HL-60 (cell line): ENCODE data around the gene USP10.

Experiments
- DNase-seq, 2 experiments: peaks; one replicate each; pipeline ENCODE4 v3.0.0-alpha.2; 2010 to 2020; ENCODE audit warnings: low read depth in 1 of 2, low spot score in 1 of 2
- H3K27ac ChIP-seq: fragments of 250-450 bp; sonication (Bioruptor Pico); replicated peaks from 2 replicates; pipeline ENCODE4 v1.5.1; 2020; ENCODE audit warnings: mild to moderate bottlenecking, moderate library complexity
- H3K27me3 ChIP-seq: fragments of 250-450 bp; sonication (Bioruptor Pico); 2 replicates; pipeline ENCODE4 v1.5.1; 2021; ENCODE audit warnings: mild to moderate bottlenecking, moderate library complexity; ENCODE audit not compliant: insufficient read depth, poor library complexity, severe bottlenecking
- H3K4me3 ChIP-seq: replicated peaks from 2 replicates; pipeline ENCODE4 v1.5.1; 2011; ENCODE audit warnings: mild to moderate bottlenecking, control low read depth, low read length; ENCODE audit not compliant: insufficient read depth
- GABPA ChIP-seq: IDR thresholded peaks from 2 replicates; pipeline ENCODE4 v1.6.1; 2012; ENCODE audit warnings: low read depth
- POLR2AphosphoS5 ChIP-seq: IDR thresholded peaks from 2 replicates; pipeline ENCODE4 v1.6.1; 2012; ENCODE audit warnings: low read depth
- SPI1 ChIP-seq: IDR thresholded peaks from 2 replicates; pipeline ENCODE4 v1.6.1; 2012; ENCODE audit warnings: low read depth, mild to moderate bottlenecking, borderline replicate concordance
- TF ChIP-seq, protein P1 (sequence below): IDR thresholded peaks from 2 replicates; pipeline ENCODE4 v1.6.1; 2012; ENCODE audit warnings: low read depth; ENCODE audit not compliant: insufficient replicate concordance
- TF ChIP-seq, protein P2 (sequence below): IDR thresholded peaks from one replicate; pipeline ENCODE4 v1.5.1; 2011; ENCODE audit warnings: low read length, control low read depth, inconsistent platforms; ENCODE audit not compliant: insufficient read depth

Gene USP10

DNA sequence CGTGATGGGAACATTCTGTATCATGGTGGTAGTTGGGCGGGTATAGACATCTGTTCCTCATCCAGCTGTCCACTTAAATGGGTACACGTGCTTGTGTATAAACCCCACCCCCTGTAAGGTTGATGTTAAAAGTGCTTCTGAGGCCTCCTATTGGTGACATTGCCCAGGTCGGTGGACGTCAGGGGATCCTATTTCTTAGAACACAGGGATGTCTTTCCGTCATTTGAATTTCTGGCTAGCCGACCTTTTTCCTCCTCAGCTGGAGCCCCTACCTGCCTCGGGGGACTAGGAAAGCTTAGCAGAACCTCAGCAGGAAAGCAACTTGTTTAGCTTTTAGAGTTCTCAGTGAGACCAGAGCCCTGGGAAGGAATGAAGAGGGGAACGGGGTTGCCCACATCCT, 103.3 kb downstream of the USP10 start:
- H3K27ac ChIP-seq: no peak overlapping the region
- H3K4me3 ChIP-seq: no peak overlapping the region
- TF ChIP-seq POLR2AphosphoS5 (no peak), SPI1 (no peak), GABPA (no peak)
- TF ChIP-seq, protein P1, sequence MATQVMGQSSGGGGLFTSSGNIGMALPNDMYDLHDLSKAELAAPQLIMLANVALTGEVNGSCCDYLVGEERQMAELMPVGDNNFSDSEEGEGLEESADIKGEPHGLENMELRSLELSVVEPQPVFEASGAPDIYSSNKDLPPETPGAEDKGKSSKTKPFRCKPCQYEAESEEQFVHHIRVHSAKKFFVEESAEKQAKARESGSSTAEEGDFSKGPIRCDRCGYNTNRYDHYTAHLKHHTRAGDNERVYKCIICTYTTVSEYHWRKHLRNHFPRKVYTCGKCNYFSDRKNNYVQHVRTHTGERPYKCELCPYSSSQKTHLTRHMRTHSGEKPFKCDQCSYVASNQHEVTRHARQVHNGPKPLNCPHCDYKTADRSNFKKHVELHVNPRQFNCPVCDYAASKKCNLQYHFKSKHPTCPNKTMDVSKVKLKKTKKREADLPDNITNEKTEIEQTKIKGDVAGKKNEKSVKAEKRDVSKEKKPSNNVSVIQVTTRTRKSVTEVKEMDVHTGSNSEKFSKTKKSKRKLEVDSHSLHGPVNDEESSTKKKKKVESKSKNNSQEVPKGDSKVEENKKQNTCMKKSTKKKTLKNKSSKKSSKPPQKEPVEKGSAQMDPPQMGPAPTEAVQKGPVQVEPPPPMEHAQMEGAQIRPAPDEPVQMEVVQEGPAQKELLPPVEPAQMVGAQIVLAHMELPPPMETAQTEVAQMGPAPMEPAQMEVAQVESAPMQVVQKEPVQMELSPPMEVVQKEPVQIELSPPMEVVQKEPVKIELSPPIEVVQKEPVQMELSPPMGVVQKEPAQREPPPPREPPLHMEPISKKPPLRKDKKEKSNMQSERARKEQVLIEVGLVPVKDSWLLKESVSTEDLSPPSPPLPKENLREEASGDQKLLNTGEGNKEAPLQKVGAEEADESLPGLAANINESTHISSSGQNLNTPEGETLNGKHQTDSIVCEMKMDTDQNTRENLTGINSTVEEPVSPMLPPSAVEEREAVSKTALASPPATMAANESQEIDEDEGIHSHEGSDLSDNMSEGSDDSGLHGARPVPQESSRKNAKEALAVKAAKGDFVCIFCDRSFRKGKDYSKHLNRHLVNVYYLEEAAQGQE: no peak
- TF ChIP-seq, protein P2, sequence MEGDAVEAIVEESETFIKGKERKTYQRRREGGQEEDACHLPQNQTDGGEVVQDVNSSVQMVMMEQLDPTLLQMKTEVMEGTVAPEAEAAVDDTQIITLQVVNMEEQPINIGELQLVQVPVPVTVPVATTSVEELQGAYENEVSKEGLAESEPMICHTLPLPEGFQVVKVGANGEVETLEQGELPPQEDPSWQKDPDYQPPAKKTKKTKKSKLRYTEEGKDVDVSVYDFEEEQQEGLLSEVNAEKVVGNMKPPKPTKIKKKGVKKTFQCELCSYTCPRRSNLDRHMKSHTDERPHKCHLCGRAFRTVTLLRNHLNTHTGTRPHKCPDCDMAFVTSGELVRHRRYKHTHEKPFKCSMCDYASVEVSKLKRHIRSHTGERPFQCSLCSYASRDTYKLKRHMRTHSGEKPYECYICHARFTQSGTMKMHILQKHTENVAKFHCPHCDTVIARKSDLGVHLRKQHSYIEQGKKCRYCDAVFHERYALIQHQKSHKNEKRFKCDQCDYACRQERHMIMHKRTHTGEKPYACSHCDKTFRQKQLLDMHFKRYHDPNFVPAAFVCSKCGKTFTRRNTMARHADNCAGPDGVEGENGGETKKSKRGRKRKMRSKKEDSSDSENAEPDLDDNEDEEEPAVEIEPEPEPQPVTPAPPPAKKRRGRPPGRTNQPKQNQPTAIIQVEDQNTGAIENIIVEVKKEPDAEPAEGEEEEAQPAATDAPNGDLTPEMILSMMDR: no peak
- DNase-seq: no peak
- no peaks in the 10 kb centered on the region for H3K27me3 ChIP-seq

DNA sequence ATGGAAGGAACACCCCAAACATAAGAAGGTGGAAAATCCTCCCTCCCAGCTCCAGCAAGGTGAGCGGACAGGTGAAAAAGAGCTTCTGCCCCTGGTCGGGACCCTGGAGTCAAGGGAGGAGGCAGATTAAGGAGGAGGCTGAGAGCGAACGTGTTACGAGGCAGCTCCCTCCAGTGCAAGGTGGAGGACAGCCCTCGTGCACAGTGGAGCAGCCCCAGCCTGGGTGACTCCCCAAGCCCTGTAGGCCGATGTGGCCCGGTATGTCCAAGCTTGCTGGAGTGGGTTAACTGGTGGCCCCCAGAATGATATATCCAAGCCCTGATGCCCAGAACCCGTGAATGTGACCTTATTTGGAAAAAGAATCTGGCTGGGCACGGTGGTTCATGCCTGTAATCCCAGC, 104.5 kb downstream of the USP10 start:
- TF ChIP-seq POLR2AphosphoS5 (no peak), SPI1 (no peak), GABPA (no peak)
- TF ChIP-seq, protein P2: no peak
- TF ChIP-seq, protein P1: no peak
- no peak for DNase-seq

DNA sequence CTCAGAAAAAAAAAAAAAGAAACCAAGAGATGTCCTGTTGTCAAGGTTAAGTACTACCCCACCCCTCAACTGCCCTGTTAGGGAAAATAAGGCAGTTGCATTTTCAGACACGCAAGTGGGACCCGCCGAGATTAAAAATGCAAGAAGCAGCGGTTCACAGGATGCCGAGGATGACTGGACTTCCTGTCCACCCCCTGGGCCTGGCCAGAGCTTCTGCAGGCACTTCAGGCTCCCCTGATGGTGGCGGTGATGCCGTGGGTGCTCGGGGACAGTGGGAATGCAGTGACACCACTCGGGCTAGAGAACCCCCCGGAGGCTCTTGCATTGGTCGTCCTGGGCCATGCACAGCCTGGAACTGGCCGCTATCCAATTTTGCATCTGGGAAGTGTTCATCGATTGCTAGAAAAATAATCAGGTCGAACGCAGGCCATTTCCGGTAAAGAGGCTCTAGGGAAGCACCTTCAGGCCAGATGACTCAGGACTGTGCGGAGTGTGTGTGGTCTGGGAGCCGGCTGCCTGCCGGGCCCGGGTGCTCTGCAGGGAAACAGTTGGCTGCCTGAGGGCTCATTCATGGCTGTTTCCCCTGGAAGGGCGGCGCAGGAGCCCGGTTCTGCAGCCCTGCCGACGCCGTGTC, 106.6 kb downstream of the USP10 start:
- H3K4me3 ChIP-seq: peak overlapping the region; percentile 21; the same call in 1 of the 2 replicates
- H3K27ac ChIP-seq: peak overlapping the region; percentile 17
- H3K27me3 ChIP-seq: no peaks in the 10 kb centered on the region
- no peak for TF ChIP-seq GABPA
- TF ChIP-seq, protein P1: no peak
- TF ChIP-seq SPI1: peak; percentile 58; the same call in 1 of the 2 replicates
- TF ChIP-seq, protein P2: no peak
- TF ChIP-seq POLR2AphosphoS5: no peak
- peak; percentile 44 to 79 for DNase-seq

More for the DNA sequence above, 104.5 kb downstream of the USP10 start:
- H3K27ac ChIP-seq: no peak overlapping the region
- H3K27me3 ChIP-seq: no peaks in the 10 kb centered on the region
- H3K4me3 ChIP-seq: no peak overlapping the region
